ENCODE data around the gene PFN4. TPM values are rescaled to one million over a fixed set of nuclear protein-coding genes. Genes with fewer than 3 reads are reported as not detected.

Gene PFN4
- total RNA-seq, 2 donors from 2014 or later: 0.73 TPM; not detected in 1

DNA sequence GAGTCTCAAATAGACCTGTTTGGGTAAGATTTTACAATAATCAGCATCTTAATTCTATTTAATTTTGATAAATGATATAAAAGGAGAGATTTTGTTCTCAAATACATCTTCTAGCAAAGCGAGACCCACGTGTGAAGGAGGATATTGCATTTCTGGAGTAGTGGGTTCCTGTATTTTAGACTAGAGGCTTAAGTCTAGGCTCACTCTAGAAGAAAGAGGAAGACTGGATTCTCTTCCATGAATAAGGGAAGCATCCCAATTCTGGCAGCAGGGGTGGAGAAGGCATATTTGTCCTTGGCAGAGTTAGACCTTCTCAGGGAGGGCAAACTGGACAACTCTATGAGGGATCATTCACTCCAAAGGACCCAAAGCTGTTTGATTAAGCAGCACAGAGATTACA, 40.5 kb upstream of the PFN4 start:
- Mint-ChIP-seq H3K4me3 (no peak overlapping the region), H3K27me3 (ENCODE audit: insufficient read depth) (peaks cover 10% of the 10 kb centered on the region), H3K9me3 (peaks cover 19% of the 10 kb centered on the region), H3K4me1 (no peaks in the 10 kb centered on the region), H3K36me3 (ENCODE audit: low read depth) (peaks cover 17% of the 10 kb centered on the region), H3K27ac (no peak overlapping the region)
- no peak for DNase-seq
- Histone ChIP-seq H3K27me3 (ENCODE audit: control insufficient read depth, insufficient read depth, low read length, poor library complexity, severe bottlenecking) (peaks cover 10% of the 10 kb centered on the region), H3K4me3 (ENCODE audit: low read length) (no peak overlapping the region), H3K9me3 (ENCODE audit: control insufficient read depth, low read length) (peaks cover 23% of the 10 kb centered on the region), H3K36me3 (ENCODE audit: control insufficient read depth, insufficient read depth, low read length) (no peaks in the 10 kb centered on the region), H3K4me1 (ENCODE audit: control insufficient read depth, insufficient read depth, low read length) (no peaks in the 10 kb centered on the region), H3K9ac (ENCODE audit: extremely low read depth, low read length, poor library complexity, severe bottlenecking) (no peak overlapping the region), H3K27ac (ENCODE audit: low read depth, low read length) (no peak overlapping the region)
- 90 to 100% methylated on average over 2 of the region's 2 CpGs for WGBS, 2 experiments (ENCODE audit: insufficient coverage in 1 of 2, insufficient read length in 1 of 2)
- TF ChIP-seq, protein P1, sequence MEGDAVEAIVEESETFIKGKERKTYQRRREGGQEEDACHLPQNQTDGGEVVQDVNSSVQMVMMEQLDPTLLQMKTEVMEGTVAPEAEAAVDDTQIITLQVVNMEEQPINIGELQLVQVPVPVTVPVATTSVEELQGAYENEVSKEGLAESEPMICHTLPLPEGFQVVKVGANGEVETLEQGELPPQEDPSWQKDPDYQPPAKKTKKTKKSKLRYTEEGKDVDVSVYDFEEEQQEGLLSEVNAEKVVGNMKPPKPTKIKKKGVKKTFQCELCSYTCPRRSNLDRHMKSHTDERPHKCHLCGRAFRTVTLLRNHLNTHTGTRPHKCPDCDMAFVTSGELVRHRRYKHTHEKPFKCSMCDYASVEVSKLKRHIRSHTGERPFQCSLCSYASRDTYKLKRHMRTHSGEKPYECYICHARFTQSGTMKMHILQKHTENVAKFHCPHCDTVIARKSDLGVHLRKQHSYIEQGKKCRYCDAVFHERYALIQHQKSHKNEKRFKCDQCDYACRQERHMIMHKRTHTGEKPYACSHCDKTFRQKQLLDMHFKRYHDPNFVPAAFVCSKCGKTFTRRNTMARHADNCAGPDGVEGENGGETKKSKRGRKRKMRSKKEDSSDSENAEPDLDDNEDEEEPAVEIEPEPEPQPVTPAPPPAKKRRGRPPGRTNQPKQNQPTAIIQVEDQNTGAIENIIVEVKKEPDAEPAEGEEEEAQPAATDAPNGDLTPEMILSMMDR (conservative IDR thresholded peaks at IDR 0.05): no peak

- TF ChIP-seq, protein P1 (conservative IDR thresholded peaks at IDR 0.05): no peak
- H3K36me3 ChIP-seq (ENCODE audit: control insufficient read depth, insufficient read depth, low read length): no peaks in the 10 kb centered on the region
- Mint-ChIP-seq H3K36me3 (ENCODE audit: low read depth) (peaks cover 17% of the 10 kb centered on the region), H3K27ac (no peak overlapping the region), H3K4me1 (no peaks in the 10 kb centered on the region), H3K27me3 (ENCODE audit: insufficient read depth) (peaks cover 10% of the 10 kb centered on the region), H3K9me3 (peaks cover 19% of the 10 kb centered on the region), H3K4me3 (no peak overlapping the region)
- H3K27me3 ChIP-seq (ENCODE audit: control insufficient read depth, insufficient read depth, low read length, poor library complexity, severe bottlenecking): peaks cover 10% of the 10 kb centered on the region
- peaks cover 23% of the 10 kb centered on the region for H3K9me3 ChIP-seq (ENCODE audit: control insufficient read depth, low read length)
- no peaks in the 10 kb centered on the region for H3K4me1 ChIP-seq (ENCODE audit: control insufficient read depth, insufficient read depth, low read length)
- 93 to 97% methylated on average over 1 to 2 of the region's 3 CpGs for WGBS, 2 experiments (ENCODE audit: insufficient coverage in 1 of 2, insufficient read length in 1 of 2)
- no peak overlapping the region for H3K4me3 ChIP-seq (ENCODE audit: low read length)
- H3K9ac ChIP-seq (ENCODE audit: extremely low read depth, low read length, poor library complexity, severe bottlenecking): no peak overlapping the region
- no peak for DNase-seq
- no peak overlapping the region for H3K27ac ChIP-seq (ENCODE audit: low read depth, low read length)
These were observed 40.1 kb upstream of the PFN4 start for GRCh38 chr2:24163186-24163585.

DNA sequence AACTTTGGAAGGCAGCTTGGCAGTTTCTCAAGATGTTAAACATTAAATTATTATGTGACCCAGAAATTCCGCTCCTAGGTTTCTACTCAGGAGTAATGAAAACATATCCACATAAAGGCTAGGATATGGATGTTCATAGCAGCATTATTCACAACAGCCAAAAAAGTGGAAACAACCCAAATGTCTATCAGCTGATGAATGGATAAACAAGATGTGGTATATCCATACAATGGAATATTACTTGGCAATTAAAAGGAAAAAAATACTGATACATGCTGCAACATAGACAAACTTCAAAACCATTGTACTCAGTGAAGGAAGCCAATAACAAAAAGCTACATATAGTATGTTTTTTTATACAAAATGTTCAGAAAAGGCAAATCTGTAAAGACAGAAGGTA, 39.4 kb upstream of the PFN4 start:
- Histone ChIP-seq H3K4me3 (ENCODE audit: low read length) (peak overlapping the region; percentile 16), H3K4me1 (ENCODE audit: control insufficient read depth, insufficient read depth, low read length) (no peaks in the 10 kb centered on the region), H3K9ac (ENCODE audit: extremely low read depth, low read length, poor library complexity, severe bottlenecking) (no peak overlapping the region), H3K9me3 (ENCODE audit: control insufficient read depth, low read length) (peaks cover 23% of the 10 kb centered on the region), H3K27ac (ENCODE audit: low read depth, low read length) (no peak overlapping the region), H3K36me3 (ENCODE audit: control insufficient read depth, insufficient read depth, low read length) (no peaks in the 10 kb centered on the region), H3K27me3 (ENCODE audit: control insufficient read depth, insufficient read depth, low read length, poor library complexity, severe bottlenecking) (peaks cover 6% of the 10 kb centered on the region)
- Mint-ChIP-seq H3K4me3 (no peak overlapping the region), H3K27ac (no peak overlapping the region), H3K36me3 (ENCODE audit: low read depth) (peaks cover 17% of the 10 kb centered on the region), H3K9me3 (peaks cover 19% of the 10 kb centered on the region), H3K27me3 (ENCODE audit: insufficient read depth) (peaks cover 10% of the 10 kb centered on the region), H3K4me1 (no peaks in the 10 kb centered on the region)
- DNase-seq: no peak
- TF ChIP-seq, protein P1 (conservative IDR thresholded peaks at IDR 0.05): no peak
- WGBS, 2 experiments (ENCODE audit: insufficient coverage in 1 of 2, insufficient read length in 1 of 2): 80 to 91% methylated on average over 1 of the region's 1 CpG

Data from endodermal cell (in vitro differentiated cells).